Measurements from ENCODE around the gene KCNC4.

The KCNC4 gene

DNA sequence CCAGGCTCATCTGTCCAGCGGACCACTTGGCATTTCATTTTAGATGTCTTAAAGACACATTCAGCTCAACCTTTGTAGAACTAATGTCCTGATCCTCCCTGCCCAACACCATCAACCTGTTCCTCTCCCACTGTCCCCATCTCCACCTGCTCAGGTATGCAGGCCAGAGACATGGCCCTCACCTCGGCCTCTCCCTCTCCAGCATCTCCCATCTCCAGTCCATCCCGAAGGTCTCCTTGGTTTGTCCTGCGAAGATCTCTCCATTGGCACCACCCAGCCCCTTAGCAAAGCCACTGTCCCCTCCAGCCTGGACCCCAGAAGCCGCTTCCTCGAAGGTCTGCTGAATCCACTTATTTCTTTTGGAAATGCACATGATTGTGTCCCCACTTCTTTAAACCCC, 20.9 kb upstream of the KCNC4 start:
- H3K27ac ChIP-seq (replicated peaks), result no peak overlapping the region
- peaks cover 9% of the 10 kb centered on the region for H3K27me3 ChIP-seq (ENCODE audit: insufficient read depth, poor library complexity, severe bottlenecking)
- TF ChIP-seq, protein P1, sequence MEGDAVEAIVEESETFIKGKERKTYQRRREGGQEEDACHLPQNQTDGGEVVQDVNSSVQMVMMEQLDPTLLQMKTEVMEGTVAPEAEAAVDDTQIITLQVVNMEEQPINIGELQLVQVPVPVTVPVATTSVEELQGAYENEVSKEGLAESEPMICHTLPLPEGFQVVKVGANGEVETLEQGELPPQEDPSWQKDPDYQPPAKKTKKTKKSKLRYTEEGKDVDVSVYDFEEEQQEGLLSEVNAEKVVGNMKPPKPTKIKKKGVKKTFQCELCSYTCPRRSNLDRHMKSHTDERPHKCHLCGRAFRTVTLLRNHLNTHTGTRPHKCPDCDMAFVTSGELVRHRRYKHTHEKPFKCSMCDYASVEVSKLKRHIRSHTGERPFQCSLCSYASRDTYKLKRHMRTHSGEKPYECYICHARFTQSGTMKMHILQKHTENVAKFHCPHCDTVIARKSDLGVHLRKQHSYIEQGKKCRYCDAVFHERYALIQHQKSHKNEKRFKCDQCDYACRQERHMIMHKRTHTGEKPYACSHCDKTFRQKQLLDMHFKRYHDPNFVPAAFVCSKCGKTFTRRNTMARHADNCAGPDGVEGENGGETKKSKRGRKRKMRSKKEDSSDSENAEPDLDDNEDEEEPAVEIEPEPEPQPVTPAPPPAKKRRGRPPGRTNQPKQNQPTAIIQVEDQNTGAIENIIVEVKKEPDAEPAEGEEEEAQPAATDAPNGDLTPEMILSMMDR (IDR thresholded peaks at IDR 0.05; ENCODE audit: insufficient read depth, low read length), result no peak
- TF ChIP-seq POLR2AphosphoS5 (IDR thresholded peaks at IDR 0.05; ENCODE audit: low read depth) (no peak), SPI1 (IDR thresholded peaks at IDR 0.05; ENCODE audit: borderline replicate concordance, low read depth) (no peak), GABPA (IDR thresholded peaks at IDR 0.05; ENCODE audit: low read depth) (no peak)
- TF ChIP-seq, protein P2, sequence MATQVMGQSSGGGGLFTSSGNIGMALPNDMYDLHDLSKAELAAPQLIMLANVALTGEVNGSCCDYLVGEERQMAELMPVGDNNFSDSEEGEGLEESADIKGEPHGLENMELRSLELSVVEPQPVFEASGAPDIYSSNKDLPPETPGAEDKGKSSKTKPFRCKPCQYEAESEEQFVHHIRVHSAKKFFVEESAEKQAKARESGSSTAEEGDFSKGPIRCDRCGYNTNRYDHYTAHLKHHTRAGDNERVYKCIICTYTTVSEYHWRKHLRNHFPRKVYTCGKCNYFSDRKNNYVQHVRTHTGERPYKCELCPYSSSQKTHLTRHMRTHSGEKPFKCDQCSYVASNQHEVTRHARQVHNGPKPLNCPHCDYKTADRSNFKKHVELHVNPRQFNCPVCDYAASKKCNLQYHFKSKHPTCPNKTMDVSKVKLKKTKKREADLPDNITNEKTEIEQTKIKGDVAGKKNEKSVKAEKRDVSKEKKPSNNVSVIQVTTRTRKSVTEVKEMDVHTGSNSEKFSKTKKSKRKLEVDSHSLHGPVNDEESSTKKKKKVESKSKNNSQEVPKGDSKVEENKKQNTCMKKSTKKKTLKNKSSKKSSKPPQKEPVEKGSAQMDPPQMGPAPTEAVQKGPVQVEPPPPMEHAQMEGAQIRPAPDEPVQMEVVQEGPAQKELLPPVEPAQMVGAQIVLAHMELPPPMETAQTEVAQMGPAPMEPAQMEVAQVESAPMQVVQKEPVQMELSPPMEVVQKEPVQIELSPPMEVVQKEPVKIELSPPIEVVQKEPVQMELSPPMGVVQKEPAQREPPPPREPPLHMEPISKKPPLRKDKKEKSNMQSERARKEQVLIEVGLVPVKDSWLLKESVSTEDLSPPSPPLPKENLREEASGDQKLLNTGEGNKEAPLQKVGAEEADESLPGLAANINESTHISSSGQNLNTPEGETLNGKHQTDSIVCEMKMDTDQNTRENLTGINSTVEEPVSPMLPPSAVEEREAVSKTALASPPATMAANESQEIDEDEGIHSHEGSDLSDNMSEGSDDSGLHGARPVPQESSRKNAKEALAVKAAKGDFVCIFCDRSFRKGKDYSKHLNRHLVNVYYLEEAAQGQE (IDR thresholded peaks at IDR 0.05; ENCODE audit: insufficient replicate concordance, low read depth), result no peak
- no peak overlapping the region for H3K4me3 ChIP-seq (replicated peaks; ENCODE audit: insufficient read depth, low read length)
- DNase-seq (ENCODE audit: low read depth in 1 of 2, low spot score in 1 of 2), result no peak

DNA sequence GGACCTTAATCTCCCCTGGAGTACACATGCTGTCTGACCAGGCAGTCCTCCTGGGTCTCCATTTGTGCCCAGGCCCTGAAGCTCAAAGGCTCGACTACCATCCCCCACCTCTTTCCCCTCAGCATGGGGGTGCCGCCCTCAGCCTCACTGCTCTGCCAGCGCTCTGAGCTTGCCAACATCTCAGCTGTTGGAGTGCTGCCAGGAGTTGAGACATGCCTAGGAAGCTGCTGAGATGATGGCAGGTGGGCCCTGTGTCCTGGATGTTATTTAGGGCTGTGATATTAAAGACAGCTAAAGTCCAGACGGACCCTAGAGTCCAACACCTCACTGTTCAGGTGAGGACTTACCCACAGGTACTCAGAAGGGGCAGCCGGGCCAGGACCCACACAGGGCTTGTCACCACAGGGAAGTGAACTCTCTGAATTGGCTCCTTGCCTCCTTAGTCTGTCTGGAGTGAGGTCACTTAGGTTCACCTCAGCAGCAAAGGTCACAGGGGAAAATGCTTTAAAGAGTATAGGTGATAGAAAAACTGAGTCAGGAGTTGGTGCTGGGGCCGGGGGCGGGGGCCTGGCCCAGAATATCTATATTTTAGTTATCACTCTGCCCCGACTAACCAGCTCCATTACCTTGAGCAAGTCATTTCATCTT, 19.7 kb upstream of the KCNC4 start:
- DNase-seq (ENCODE audit: low read depth in 1 of 2, low spot score in 1 of 2), result no peak
- Histone ChIP-seq H3K27ac (replicated peaks) (no peak overlapping the region), H3K4me3 (replicated peaks; ENCODE audit: insufficient read depth, low read length) (no peak overlapping the region), H3K27me3 (ENCODE audit: insufficient read depth, poor library complexity, severe bottlenecking) (peaks cover 9% of the 10 kb centered on the region)
- no peak for TF ChIP-seq POLR2AphosphoS5 (IDR thresholded peaks at IDR 0.05; ENCODE audit: low read depth)
- no peak for TF ChIP-seq SPI1 (IDR thresholded peaks at IDR 0.05; ENCODE audit: borderline replicate concordance, low read depth)
- TF ChIP-seq, protein P2 (IDR thresholded peaks at IDR 0.05; ENCODE audit: insufficient replicate concordance, low read depth), result no peak
- TF ChIP-seq, protein P1 (IDR thresholded peaks at IDR 0.05; ENCODE audit: insufficient read depth, low read length), result no peak
- no peak for TF ChIP-seq GABPA (IDR thresholded peaks at IDR 0.05; ENCODE audit: low read depth)

DNA sequence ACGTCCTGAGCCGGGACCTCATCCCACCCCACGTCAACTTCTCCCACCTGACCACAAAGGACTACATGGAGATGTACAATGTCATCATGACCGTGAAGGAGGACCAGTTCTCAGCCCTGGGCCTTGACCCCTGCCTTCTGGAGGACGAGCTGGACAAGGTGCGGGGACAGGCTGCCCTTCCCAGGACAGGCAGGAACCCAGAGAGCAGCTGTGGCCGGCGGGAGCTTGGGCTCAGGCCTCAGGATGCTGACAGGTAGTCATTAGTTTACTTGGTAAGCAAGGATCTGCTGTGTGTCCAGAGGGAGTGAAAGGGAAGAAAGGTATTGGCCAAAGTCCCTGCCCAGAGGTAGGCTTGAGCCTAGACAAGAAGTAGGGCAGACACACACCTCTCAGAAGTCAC, 17.6 kb upstream of the KCNC4 start:
- Histone ChIP-seq H3K27ac (replicated peaks) (no peak overlapping the region), H3K4me3 (replicated peaks; ENCODE audit: insufficient read depth, low read length) (no peak overlapping the region), H3K27me3 (ENCODE audit: insufficient read depth, poor library complexity, severe bottlenecking) (peaks cover 7% of the 10 kb centered on the region)
- TF ChIP-seq SPI1 (IDR thresholded peaks at IDR 0.05; ENCODE audit: borderline replicate concordance, low read depth) (no peak), POLR2AphosphoS5 (IDR thresholded peaks at IDR 0.05; ENCODE audit: low read depth) (no peak), GABPA (IDR thresholded peaks at IDR 0.05; ENCODE audit: low read depth) (no peak)
- TF ChIP-seq, protein P1 (IDR thresholded peaks at IDR 0.05; ENCODE audit: insufficient read depth, low read length), result no peak
- TF ChIP-seq, protein P2 (IDR thresholded peaks at IDR 0.05; ENCODE audit: insufficient replicate concordance, low read depth), result no peak
- DNase-seq (ENCODE audit: low read depth in 1 of 2, low spot score in 1 of 2), result no peak
